CD4-positive, alpha-beta T cell treated with Interleukin-15 for 4 hours (primary cell): ENCODE results near the gene PDE6A.

ENCODE experiments used
- DNase-seq: peaks from one replicate; pipeline ENCODE4 v3.0.0-alpha.2; 2020; ENCODE audit warnings: low spot score

Gene PDE6A

GRCh38 chr5:149944666-149945065 is at the start of gene PDE6A:
Gene PDE6A (minus strand): TSS chr5:149944793. CDS start chr5:149944673, 120 bp downstream.
- DNase-seq = no peak

GRCh38 chr5:149993471-149993870 is 48.9 kb upstream of the PDE6A start:
- no peak for DNase-seq

DNA sequence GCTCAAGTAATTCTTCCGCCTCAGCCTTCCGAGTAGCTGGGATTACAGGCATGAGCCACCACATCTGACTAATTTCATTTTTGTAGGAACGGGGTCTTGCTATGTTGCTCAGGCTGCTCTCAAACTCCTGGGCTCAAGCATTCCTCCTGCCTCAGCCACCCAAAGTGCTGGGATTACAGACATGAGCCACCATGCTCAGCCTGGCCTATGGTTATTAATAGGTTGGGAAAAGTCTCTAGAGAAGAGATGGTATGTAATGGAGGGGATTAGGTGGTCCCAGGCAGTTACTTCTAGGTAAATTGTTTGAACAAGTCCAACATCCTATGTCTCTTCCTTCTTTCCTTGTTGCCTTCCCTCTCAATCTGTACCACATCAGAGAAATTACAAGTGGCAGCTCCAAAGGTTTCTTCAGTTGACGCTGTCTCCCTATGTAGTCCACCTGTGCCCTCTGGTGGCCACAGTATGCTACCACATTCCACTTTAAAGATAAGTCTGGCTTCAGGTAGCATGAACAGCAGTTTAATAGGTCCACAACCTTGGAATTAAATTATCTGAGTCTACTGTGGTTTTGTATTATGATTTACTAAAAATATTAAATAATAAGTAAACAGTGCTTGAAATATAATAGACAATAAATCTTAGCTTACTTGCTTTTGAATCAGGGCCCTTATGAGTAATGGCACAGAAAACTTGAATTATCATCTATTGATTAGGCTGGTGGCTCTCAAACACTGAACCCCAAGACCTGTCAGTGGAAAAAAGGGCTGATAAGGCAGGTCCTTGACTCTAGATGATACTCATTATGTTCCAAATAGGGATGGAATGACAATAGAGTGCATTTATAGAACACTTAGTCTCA is 46.2 kb upstream of the PDE6A start:
- DNase-seq = peak; percentile 74

DNA sequence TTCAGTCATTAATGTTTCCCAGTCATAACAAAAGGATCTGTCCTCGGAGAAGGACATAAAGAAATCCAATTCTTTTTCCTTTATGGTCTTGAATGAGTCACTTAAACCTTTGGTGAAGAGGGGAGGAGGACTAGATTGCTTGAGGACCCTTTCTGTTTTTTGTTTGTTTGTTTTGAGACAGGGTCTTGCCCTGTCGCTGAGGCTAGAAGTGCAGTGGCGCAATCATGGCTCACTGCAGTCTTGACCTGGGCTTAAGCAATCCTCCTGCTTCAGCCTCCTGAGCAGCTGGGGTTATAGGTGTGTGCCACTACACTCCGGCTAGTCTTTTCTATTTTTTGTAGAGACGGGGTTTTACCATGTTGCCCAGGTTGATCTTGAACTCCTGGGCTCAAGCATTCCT is 43.5 kb upstream of the PDE6A start:
- DNase-seq = no peak

GRCh38 chr5:149982505-149982904 is 37.9 kb upstream of the PDE6A start:
- no peak for DNase-seq

DNA sequence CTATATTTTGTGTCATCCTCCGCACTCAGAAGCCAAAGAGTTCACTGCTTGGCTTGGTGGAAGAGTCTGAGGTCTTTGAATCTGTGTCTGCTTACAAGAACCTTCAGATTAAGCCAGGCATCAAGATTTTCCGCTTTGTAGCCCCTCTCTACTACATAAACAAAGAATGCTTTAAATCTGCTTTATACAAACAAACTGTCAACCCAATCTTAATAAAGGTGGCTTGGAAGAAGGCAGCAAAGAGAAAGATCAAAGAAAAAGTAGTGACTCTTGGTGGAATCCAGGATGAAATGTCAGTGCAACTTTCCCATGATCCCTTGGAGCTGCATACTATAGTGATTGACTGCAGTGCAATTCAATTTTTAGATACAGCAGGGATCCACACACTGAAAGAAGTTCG is 36.6 kb upstream of the PDE6A start:
- no peak for DNase-seq

- DNase-seq = no peak
These were observed 35.3 kb upstream of the PDE6A start for GRCh38 chr5:149979896-149980295.

DNA sequence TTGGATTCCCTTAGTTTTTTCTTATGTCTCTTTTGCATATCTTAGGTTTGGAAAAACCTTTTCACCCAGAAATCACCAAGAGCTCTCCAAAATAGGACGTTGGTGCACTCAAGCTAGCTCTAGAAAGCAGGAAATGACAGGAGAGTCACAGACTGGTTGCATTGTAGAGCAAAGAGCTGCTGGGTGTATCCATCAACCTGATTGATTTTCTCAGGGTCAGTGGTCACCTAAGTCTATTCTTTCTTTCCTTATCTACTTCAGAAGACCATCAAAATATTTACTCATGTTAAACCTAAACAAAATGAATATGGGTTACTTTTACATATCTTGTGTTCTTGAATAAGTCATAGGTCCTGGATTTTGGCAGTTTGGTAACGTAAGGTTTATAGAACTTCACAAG is 30.8 kb upstream of the PDE6A start:
- DNase-seq = no peak

DNA sequence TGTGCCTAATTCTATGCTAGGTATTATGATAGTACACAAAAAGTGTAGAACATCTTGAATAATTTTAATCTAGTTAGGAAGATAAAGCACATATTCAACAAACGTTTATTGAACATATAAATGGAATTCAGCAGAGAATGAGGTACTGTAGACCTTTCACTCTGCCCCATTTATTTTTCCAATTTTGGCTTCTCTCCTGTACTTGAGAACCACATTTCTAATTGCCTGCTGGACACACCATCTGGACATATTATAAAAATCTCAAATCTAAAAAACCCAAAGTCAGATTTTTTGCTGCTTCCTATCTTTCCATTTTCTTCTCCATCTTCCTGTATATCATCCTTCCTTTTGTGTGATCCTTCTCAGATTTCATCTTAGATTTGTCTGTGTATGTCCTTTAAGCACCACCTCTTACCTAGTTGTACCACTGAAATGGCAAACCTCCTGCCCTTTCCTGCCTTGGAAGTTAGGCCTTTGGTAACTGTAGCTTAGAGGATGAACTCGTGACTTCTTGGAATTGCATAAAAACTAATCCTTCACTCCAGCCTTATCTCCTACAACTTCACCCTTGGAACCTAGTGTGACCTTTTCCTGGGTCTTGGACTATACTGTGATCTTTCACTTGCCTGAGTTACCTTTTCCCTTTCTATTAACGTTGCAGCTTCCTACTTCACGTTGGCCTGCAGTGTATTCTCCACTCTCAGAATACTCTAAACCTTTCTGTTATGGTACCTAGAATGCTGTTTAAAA is 24.8 kb upstream of the PDE6A start:
- no peak for DNase-seq

- DNase-seq = no peak
These were observed 22.4 kb upstream of the PDE6A start for GRCh38 chr5:149966946-149967345.

- DNase-seq = no peak
These were observed 19.1 kb upstream of the PDE6A start for GRCh38 chr5:149963729-149964128.

DNA sequence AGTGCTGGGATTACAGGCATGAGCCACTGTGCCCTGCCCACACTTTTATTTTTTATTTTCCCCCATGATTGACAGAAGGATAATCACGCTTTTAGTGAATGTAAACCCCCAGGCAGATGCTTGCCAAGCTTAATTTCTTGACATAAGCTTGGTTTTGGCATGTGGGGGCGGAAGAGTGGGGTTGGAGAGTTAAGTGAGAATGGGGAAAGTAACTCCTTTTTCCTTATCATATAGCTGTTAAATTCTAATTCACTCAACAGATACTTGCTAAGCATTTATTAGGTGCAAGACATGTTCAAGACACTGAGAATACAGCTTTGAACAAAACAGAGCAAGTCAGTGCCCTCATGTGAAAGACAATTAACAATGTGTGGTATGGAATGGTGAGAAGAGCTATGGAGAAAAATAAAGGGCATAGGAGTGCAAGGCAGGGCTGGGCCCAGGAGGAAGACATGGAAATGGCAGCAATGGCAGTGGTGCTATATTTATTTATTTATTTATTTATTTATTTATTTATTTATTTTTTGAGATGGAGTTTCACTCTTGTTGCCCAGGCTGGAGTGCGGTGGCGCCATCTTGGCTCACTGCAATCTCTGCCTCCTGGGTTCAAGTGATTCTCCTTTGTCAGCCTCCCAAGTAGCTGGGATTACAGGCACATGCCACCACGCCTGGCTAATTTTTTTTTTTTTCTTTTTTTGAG is 18.2 kb upstream of the PDE6A start:
- DNase-seq = no peak

DNA sequence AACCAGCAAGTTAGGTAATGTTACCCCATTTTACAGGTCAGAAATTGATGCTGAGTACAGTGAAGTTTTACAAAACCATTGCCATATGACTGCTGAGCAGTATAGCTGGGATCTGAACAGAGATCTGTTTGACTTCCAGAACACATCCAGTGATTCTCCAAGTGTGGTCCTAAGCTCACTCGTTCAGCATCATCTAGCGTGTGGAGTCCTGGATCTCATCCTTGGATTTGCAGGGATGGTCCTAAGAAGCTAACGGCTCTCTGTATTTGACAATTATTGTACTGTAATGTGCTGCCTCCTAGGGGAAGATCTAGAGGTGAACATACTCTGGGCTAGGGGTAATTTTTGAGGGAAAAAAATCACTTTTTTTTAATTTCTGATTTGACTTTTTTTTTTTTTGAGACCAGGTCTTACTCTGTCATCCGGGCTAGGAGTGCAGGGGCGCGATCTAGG is 17.4 kb upstream of the PDE6A start:
- no peak for DNase-seq

- no peak for DNase-seq
These were observed 16.6 kb upstream of the PDE6A start for GRCh38 chr5:149961186-149961685.

GRCh38 chr5:149960272-149961185 is 15.9 kb upstream of the PDE6A start, which contains the start of gene SLC26A2:
Gene SLC26A2 (plus strand): TSS chr5:149960758. CDS start chr5:149977653, 16,895 bp downstream.
- peak; percentile 94 for DNase-seq

DNA sequence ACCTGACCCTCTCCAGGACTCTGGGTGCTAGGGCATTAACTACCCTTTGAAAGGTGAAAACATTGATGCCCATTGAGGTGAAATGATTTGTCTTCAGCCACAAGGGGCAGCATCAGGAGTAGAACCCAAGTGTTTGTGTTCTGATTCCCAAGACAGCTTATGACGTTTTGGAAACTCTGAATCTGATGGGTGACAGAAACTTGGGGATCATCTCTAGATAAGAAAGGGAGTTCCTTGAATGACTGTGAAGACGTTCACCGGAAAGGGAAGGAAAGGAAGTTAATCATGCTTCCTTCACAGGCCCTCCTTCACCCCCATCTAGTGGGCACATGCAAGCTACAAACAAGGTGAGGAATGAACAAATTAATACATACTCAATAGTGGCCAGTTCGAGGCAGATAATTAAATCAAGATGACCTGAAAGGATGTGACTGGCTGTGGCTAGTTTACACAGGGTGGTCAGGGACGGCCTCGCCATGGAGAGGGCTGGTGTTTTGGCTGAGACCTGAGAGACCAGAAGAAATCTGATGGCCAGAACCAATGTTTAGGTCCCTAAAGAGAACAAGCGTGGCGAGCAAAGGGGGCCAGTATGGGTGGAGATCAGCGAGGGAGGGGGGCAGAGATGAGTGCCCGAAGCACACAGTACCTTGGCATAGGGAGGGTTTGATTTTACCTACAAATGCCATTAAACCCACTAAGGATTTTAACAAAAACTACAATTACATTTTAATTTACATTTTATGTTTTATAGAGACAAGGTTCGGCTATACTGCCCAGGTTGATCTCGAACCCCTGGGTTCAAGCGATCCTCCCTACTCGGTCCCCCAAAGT is 15.0 kb upstream of the PDE6A start:
- DNase-seq = peak; percentile 66

- no peak for DNase-seq
These were observed 13.3 kb upstream of the PDE6A start for GRCh38 chr5:149957855-149958254.

GRCh38 chr5:149956685-149957084 is 12.1 kb upstream of the PDE6A start:
- DNase-seq = no peak

DNA sequence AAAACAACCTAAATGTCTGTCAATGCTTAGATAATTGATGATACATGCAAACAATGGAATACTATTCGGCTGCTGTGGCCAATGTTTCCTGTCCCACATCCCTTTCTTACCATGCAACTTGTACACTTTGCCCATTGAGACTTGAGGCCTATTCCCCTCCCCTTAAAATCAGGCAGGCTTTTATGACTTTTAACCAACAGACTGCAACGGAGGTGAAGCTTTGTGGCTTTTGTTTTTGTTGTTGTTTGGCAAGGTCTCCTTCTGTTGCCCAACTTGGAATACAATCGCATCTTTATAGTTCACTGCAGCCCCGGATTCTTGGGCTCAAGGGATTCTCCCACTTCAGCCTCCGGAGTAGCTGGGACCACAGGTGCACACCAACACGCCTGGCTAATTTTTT is 10.2 kb upstream of the PDE6A start:
- DNase-seq = no peak

GRCh38 chr5:149953436-149954121 is 9.0 kb upstream of the PDE6A start:
- no peak for DNase-seq
